HL-60/S4 treated with phorbol 12-myristate 13-acetate at 8.2 ng/mL for 4 days and 3 days (cell line): ENCODE results near the gene C2CD3.
"Not testable (repeated sequence)": the region's sequence is repeated elsewhere in the genome, so short reads cannot be mapped to it uniquely, and the experiment has no call there.

ENCODE experiments used
- in situ Hi-C: fragments of 300-500 bp; cut with MboI; formaldehyde crosslinking; loops from 2 replicates; pipeline ENCODE4 v1.15.0; 2022; ENCODE audit warnings: low sequenced_read_pairs

C2CD3 gene

DNA sequence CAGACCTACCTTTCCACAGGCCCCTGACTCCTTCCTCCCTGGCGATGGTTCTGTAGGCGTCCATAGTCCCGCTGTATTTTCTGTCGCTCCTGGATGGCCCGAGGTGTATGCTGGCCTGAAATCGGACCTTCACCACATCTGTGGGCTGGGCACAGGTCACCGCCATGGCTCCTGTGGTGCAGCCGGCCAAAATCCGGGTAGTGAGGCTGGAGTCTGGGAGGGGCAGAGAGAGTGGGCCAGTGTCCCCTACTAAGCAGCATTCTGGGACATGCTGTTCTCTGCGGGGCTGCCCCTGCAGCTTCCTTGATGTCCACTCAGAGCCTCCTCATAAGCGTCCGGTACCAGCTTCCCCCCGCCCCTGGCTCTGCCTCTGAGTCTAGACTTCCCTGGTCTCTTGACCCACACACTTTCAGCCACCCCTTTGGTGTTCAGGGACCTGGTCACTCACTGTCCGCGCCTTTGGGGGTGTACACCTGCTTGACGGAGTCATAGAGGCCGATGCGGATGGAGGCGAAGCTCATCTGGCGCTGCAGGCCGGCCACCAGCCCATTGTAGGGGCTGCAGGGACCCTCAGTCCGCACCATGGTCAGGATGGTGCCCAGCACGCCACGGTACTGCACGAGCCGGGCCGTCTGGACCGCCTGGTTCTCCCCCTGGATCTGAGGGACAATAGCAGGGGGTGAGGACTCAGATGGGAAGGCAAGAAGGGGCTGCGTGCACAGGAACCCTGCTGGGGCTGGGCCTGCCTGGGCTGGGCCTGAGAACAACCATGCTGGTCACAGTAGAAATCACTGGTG lies 164.9 kb downstream of the C2CD3 start:
- in situ Hi-C loops, result no loop called here

GRCh38 chr11:74004759-74005615 lies 165.8 kb downstream of the C2CD3 start:
- in situ Hi-C loops, result no loop called here

DNA sequence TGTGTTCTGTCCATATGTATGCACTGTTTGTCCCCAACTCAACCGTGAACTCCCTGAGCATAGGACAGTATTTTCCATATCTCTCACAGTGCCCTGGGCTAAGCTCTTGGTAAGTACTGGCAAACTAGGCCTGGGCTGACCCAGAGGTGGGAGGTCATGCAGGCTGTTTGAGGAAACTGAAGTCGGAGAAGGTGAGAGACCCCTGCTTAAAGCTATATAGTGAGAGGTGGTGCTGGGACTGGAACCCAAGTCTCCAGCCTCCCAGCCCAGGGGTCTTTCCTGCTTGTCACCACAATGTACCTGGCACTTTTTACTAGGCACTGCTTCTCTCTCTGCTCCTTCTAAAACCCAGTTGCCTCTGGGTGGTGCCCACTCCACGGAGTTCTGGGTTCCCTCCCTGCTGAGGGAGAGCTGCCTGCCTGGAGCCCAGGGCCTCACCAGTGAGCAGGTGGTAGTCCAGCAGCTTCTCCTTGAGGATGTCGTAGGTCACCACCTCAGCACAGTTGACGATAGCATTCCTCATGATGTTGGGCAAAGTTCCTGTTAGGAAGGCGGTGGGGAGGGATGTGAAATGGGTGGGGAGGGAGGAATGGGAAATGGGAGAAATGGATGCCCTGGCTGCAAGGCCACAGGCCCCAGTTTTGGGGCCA lies 166.6 kb downstream of the C2CD3 start:
- in situ Hi-C loops, result no loop called here

GRCh38 chr11:74002832-74003231 lies 168.0 kb downstream of the C2CD3 start:
- in situ Hi-C loops, result no loop called here

DNA sequence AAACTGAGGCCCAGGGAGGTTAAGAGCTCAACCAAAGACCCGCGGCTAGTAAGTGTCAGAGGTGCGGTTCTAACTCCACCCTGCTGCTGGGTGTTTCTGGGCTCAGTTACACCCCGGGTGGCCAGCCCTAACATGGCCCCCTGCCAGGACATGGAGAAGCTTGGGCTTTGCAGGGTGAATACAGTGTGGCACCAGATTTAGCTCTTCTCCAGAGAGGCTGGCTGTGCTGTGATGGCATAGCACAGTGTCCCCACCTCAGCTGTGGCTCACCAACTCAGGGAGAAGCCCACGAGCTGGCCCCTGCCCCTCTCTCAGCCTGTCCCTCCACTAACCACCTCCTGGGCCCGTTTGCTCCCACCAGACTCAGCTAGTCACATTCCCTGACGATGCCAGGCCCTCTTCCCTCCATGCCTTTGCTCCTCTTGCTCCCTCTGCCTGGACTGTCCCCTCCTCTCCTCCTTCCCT lies 168.9 kb downstream of the C2CD3 start:
- in situ Hi-C loops, result no loop called here

DNA sequence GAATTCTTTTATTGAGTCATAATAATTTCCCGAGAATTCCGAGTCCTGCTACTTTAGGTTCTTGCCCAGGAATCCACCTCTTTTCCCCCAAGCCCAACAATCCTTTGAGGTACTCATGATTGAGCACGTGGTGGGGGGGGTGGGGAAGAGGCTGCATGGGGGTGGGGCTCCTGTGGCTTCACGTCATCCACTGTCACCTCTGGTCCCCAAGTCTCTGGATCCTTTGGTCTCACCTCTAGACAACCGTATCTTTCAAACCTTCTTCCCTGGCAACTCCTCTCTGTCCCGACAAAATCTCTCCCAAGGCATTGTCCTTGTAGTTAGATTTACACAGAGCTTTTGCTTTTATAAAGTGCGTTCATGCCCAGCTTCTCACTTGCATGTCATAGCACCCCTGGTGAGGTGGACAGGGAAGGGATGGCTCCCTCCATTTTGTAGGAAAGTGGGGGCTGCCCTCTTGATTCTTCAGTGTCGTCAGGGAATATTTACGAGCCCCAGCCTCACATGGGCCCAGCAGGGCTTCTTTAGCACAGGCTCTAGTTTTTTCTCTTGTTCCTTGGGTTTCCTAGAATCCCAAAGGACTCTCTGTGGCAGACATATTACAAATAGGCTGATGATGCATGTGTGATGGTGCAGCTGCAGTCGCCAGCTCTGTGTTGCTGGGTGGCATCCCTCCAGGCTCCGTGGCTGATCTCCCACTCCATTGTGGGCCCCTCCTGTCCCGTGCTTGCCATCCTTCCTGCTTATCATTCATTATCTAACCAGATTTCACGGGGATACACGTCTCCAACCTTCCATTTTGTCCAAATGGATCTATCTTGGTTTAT lies 170.3 kb downstream of the C2CD3 start:
- in situ Hi-C loops, result no loop called here

- in situ Hi-C loops, result no loop called here
These were observed 171.1 kb downstream of the C2CD3 start for GRCh38 chr11:73999581-74000306.

GRCh38 chr11:73998846-73999575 lies 171.8 kb downstream of the C2CD3 start:
- in situ Hi-C loops, result no loop called here

GRCh38 chr11:73997120-73997770 lies 173.6 kb downstream of the C2CD3 start:
- in situ Hi-C loops, result no loop called here

GRCh38 chr11:73996161-73996747 lies 174.5 kb downstream of the C2CD3 start:
- in situ Hi-C loops, result no loop called here

- in situ Hi-C loops, result no loop called here
These were observed 175.1 kb downstream of the C2CD3 start for GRCh38 chr11:73995731-73996130.

DNA sequence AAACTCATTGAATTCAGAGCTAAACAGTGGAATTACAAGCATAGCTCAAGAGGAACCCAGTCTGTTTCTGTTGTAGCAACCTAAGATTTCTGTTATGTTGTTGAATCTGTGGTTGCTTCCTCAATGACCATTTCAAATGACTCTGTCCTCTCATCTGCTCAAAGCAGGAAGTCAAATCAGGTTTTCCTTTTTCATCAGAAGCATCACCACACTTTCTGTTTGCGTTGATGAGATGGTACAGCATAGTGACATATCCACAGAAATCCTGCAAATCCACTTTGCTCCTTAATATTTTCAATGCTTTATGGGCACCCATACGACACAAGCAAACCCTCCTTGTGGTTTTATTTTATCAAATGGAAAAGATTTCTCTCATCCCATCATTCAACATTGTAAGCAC lies 175.6 kb downstream of the C2CD3 start:
- in situ Hi-C loops, result no loop called here

DNA sequence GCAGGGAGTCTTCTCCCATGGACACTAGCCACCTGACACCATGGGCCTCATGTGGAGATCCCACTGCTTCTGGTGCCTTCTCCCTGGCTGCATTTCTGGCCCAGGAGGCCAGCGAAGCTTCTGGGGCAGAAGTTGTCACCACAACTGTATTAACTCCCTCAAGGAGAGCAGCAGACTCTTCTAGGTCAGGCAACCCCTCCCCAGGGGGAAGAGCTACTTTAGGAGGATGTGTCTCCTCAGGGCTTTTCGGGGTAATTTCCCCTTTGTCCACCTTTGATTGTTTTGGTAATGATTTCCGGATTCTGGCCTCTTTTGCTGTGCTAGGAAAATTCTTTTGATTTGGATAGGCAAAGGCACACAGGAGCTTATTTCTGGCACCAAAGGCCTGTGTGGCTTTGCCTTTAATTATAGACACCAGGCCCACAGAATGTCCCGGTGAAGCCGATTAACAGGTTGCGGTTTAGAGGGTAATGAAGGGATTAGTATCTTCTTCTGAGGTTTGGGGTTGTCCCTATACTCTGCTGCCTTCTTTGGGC lies 179.3 kb downstream of the C2CD3 start:
- in situ Hi-C loops, result no loop called here

- in situ Hi-C loops, result no loop called here
These were observed 180.1 kb downstream of the C2CD3 start for GRCh38 chr11:73990730-73991129.

GRCh38 chr11:73989156-73989555 lies 181.6 kb downstream of the C2CD3 start:
- in situ Hi-C loops, result no loop called here

GRCh38 chr11:73988227-73988626 lies 182.6 kb downstream of the C2CD3 start:
- in situ Hi-C loops, result no loop called here

- in situ Hi-C loops, result not testable (repeated sequence)
These were observed 185.1 kb downstream of the C2CD3 start for GRCh38 chr11:73985661-73986060.
